ENCODE measurements around the gene ADD2.

ADD2 gene

DNA sequence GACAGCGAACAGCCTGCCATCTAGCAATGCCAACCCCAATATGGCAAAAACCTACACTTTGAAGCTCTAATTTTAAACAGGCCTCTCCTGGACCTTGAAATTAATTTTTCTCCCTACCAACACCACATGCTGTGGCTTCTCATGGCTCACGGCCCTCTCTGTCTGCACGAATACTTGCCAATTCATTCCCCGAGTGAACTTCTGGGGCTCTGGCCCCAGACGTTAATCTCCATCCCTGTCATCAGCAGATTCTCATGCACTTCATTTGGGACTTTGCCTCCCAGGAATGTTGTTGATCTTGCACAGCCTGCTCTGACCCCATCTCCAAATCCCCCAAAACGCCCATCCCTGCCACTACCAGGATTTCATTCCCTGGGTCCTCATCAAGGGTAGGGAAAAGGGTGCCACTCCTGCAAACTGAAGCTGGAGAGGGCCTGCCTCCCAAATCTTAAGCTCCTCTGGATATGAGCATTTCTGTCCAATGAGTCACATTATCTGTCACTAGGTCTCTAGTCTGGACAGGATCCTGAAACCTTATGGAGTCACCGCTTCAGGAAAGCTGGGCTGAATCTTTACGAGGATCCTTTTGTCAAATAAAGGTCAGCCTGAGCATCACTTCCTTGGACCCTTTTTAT is 12.0 kb upstream of the ADD2 start:
- TF ChIP-seq ZNF8 (CRISPR knock-in tag; IDR thresholded peaks at IDR 0.05) (no peak), TOX (CRISPR knock-in tag; IDR thresholded peaks at IDR 0.05; ENCODE audit: borderline replicate concordance) (no peak), ESRRG (CRISPR knock-in tag; IDR thresholded peaks at IDR 0.05) (no peak), RARB (CRISPR knock-in tag; IDR thresholded peaks at IDR 0.05) (no peak), BACH2 (CRISPR knock-in tag; IDR thresholded peaks at IDR 0.05; ENCODE audit: borderline replicate concordance) (no peak), ZNF70 (CRISPR knock-in tag; IDR thresholded peaks at IDR 0.05) (no peak), CSDC2 (CRISPR knock-in tag; IDR thresholded peaks at IDR 0.05) (no peak), SNAI2 (CRISPR knock-in tag; IDR thresholded peaks at IDR 0.05) (no peak), TCF4 (CRISPR knock-in tag; IDR thresholded peaks at IDR 0.05; ENCODE audit: borderline replicate concordance) (no peak), PPARA (CRISPR knock-in tag; IDR thresholded peaks at IDR 0.05; ENCODE audit: borderline replicate concordance) (no peak)
- TF ChIP-seq, protein P1, sequence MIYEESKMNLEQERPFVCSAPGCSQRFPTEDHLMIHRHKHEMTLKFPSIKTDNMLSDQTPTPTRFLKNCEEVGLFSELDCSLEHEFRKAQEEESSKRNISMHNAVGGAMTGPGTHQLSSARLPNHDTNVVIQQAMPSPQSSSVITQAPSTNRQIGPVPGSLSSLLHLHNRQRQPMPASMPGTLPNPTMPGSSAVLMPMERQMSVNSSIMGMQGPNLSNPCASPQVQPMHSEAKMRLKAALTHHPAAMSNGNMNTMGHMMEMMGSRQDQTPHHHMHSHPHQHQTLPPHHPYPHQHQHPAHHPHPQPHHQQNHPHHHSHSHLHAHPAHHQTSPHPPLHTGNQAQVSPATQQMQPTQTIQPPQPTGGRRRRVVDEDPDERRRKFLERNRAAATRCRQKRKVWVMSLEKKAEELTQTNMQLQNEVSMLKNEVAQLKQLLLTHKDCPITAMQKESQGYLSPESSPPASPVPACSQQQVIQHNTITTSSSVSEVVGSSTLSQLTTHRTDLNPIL (CRISPR knock-in tag; IDR thresholded peaks at IDR 0.05; ENCODE audit: low read depth) = no peak
- ATAC-seq = no peak

DNA sequence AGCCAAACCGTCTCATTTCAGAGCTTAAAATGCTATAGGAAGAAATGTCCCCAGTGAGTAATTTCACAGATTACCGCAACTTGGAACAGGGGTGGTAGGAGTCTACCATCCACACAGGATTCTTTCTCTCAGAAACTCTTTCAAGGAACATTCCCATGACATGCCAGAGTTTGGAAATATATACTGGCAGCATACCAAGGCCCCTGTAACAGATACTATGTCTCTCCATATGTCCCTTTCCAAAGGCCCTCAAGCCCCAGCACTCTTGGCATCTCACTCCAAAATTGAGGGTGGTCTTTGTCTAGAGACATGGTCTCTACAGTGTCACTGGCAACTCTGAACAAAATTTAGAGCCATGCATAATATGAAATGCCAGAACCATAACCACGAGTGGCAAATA is 11.5 kb upstream of the ADD2 start:
- ATAC-seq = no peak
- TF ChIP-seq, protein P2, sequence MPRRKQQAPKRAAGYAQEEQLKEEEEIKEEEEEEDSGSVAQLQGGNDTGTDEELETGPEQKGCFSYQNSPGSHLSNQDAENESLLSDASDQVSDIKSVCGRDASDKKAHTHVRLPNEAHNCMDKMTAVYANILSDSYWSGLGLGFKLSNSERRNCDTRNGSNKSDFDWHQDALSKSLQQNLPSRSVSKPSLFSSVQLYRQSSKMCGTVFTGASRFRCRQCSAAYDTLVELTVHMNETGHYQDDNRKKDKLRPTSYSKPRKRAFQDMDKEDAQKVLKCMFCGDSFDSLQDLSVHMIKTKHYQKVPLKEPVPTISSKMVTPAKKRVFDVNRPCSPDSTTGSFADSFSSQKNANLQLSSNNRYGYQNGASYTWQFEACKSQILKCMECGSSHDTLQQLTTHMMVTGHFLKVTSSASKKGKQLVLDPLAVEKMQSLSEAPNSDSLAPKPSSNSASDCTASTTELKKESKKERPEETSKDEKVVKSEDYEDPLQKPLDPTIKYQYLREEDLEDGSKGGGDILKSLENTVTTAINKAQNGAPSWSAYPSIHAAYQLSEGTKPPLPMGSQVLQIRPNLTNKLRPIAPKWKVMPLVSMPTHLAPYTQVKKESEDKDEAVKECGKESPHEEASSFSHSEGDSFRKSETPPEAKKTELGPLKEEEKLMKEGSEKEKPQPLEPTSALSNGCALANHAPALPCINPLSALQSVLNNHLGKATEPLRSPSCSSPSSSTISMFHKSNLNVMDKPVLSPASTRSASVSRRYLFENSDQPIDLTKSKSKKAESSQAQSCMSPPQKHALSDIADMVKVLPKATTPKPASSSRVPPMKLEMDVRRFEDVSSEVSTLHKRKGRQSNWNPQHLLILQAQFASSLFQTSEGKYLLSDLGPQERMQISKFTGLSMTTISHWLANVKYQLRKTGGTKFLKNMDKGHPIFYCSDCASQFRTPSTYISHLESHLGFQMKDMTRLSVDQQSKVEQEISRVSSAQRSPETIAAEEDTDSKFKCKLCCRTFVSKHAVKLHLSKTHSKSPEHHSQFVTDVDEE (CRISPR knock-in tag; IDR thresholded peaks at IDR 0.05) = no peak
- TF ChIP-seq BACH2 (CRISPR knock-in tag; IDR thresholded peaks at IDR 0.05; ENCODE audit: borderline replicate concordance) = no peak
- no peak for TF ChIP-seq CSDC2 (CRISPR knock-in tag; IDR thresholded peaks at IDR 0.05)
- TF ChIP-seq TCF4 (CRISPR knock-in tag; IDR thresholded peaks at IDR 0.05; ENCODE audit: borderline replicate concordance) = no peak
- TF ChIP-seq ZNF70 (CRISPR knock-in tag; IDR thresholded peaks at IDR 0.05) = no peak
- no peak for TF ChIP-seq ZC3H10 (CRISPR knock-in tag; IDR thresholded peaks at IDR 0.05)
- TF ChIP-seq, protein P3, sequence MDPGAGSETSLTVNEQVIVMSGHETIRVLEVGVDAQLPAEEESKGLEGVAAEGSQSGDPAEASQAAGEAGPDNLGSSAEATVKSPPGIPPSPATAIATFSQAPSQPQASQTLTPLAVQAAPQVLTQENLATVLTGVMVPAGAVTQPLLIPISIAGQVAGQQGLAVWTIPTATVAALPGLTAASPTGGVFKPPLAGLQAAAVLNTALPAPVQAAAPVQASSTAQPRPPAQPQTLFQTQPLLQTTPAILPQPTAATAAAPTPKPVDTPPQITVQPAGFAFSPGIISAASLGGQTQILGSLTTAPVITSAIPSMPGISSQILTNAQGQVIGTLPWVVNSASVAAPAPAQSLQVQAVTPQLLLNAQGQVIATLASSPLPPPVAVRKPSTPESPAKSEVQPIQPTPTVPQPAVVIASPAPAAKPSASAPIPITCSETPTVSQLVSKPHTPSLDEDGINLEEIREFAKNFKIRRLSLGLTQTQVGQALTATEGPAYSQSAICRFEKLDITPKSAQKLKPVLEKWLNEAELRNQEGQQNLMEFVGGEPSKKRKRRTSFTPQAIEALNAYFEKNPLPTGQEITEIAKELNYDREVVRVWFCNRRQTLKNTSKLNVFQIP (CRISPR knock-in tag; IDR thresholded peaks at IDR 0.05; ENCODE audit: borderline replicate concordance, low read depth) = no peak
- TF ChIP-seq ISL1 (CRISPR knock-in tag; IDR thresholded peaks at IDR 0.05) = no peak
- no peak for TF ChIP-seq ARNTL (CRISPR knock-in tag; IDR thresholded peaks at IDR 0.05; ENCODE audit: borderline replicate concordance, low read depth)
- TF ChIP-seq PPARA (CRISPR knock-in tag; IDR thresholded peaks at IDR 0.05; ENCODE audit: borderline replicate concordance) = no peak
- TF ChIP-seq, protein P4, sequence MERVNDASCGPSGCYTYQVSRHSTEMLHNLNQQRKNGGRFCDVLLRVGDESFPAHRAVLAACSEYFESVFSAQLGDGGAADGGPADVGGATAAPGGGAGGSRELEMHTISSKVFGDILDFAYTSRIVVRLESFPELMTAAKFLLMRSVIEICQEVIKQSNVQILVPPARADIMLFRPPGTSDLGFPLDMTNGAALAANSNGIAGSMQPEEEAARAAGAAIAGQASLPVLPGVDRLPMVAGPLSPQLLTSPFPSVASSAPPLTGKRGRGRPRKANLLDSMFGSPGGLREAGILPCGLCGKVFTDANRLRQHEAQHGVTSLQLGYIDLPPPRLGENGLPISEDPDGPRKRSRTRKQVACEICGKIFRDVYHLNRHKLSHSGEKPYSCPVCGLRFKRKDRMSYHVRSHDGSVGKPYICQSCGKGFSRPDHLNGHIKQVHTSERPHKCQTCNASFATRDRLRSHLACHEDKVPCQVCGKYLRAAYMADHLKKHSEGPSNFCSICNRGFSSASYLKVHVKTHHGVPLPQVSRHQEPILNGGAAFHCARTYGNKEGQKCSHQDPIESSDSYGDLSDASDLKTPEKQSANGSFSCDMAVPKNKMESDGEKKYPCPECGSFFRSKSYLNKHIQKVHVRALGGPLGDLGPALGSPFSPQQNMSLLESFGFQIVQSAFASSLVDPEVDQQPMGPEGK (CRISPR knock-in tag; IDR thresholded peaks at IDR 0.05; ENCODE audit: borderline replicate concordance) = no peak
- no peak for TF ChIP-seq ZFP30 (CRISPR knock-in tag; IDR thresholded peaks at IDR 0.05)
- TF ChIP-seq ZNF565 (CRISPR knock-in tag; conservative IDR thresholded peaks at IDR 0.05; ENCODE audit: low read depth) = no peak
- TF ChIP-seq, protein P1 (CRISPR knock-in tag; IDR thresholded peaks at IDR 0.05; ENCODE audit: low read depth) = no peak
- TF ChIP-seq OSR1 (CRISPR knock-in tag; IDR thresholded peaks at IDR 0.05) = no peak
- no peak for TF ChIP-seq SNAI2 (CRISPR knock-in tag; IDR thresholded peaks at IDR 0.05)

DNA sequence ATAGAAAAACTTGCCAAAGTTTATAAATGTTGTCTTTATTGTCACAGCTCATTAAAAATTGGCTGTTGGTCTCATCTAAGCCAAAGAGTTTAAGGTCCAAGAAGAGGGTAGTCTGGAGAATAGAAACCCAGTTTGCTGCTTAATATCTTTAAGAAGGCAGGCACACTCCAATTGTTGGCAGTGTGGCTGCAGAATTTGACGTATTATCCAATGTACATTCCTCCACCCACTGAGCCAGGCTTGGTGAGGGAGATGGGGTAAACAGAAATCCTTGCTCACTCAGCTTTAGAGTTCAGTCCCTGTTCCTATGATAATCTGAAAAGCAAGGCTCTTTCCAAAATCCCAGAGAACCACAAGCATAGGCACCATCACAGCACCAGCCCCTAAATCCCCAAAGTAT is 10.7 kb upstream of the ADD2 start:
- no peak for ATAC-seq
- TF ChIP-seq ARNTL (CRISPR knock-in tag; IDR thresholded peaks at IDR 0.05; ENCODE audit: borderline replicate concordance, low read depth) (no peak), RARB (CRISPR knock-in tag; IDR thresholded peaks at IDR 0.05) (no peak), GLIS3 (CRISPR knock-in tag; IDR thresholded peaks at IDR 0.05) (no peak), ZC3H10 (CRISPR knock-in tag; IDR thresholded peaks at IDR 0.05) (no peak), ZFP30 (CRISPR knock-in tag; IDR thresholded peaks at IDR 0.05) (no peak), ZNF8 (CRISPR knock-in tag; IDR thresholded peaks at IDR 0.05) (no peak), BACH2 (CRISPR knock-in tag; IDR thresholded peaks at IDR 0.05; ENCODE audit: borderline replicate concordance) (no peak)
- TF ChIP-seq, protein P5, sequence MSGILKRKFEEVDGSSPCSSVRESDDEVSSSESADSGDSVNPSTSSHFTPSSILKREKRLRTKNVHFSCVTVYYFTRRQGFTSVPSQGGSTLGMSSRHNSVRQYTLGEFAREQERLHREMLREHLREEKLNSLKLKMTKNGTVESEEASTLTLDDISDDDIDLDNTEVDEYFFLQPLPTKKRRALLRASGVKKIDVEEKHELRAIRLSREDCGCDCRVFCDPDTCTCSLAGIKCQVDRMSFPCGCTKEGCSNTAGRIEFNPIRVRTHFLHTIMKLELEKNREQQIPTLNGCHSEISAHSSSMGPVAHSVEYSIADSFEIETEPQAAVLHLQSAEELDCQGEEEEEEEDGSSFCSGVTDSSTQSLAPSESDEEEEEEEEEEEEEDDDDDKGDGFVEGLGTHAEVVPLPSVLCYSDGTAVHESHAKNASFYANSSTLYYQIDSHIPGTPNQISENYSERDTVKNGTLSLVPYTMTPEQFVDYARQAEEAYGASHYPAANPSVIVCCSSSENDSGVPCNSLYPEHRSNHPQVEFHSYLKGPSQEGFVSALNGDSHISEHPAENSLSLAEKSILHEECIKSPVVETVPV (CRISPR knock-in tag; IDR thresholded peaks at IDR 0.05) = no peak
- TF ChIP-seq, protein P2 (CRISPR knock-in tag; IDR thresholded peaks at IDR 0.05) = no peak

All from SK-N-SH treated with all-trans-retinoic acid at 6 μM for 48 hours (cell line).